GM19193 (cell line): Measurements from ENCODE around the gene SLC16A8.

Experiments
- POLR2A ChIP-seq: IDR thresholded peaks from 4 replicates; pipeline ENCODE4 v1.6.1; 2011; ENCODE audit not compliant: insufficient read depth, insufficient read length; ENCODE audit errors: extremely low read depth

SLC16A8 gene, protein sequence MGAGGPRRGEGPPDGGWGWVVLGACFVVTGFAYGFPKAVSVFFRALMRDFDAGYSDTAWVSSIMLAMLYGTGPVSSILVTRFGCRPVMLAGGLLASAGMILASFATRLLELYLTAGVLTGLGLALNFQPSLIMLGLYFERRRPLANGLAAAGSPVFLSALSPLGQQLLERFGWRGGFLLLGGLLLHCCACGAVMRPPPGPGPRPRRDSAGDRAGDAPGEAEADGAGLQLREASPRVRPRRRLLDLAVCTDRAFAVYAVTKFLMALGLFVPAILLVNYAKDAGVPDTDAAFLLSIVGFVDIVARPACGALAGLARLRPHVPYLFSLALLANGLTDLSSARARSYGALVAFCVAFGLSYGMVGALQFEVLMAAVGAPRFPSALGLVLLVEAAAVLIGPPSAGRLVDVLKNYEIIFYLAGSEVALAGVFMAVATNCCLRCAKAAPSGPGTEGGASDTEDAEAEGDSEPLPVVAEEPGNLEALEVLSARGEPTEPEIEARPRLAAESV

DNA sequence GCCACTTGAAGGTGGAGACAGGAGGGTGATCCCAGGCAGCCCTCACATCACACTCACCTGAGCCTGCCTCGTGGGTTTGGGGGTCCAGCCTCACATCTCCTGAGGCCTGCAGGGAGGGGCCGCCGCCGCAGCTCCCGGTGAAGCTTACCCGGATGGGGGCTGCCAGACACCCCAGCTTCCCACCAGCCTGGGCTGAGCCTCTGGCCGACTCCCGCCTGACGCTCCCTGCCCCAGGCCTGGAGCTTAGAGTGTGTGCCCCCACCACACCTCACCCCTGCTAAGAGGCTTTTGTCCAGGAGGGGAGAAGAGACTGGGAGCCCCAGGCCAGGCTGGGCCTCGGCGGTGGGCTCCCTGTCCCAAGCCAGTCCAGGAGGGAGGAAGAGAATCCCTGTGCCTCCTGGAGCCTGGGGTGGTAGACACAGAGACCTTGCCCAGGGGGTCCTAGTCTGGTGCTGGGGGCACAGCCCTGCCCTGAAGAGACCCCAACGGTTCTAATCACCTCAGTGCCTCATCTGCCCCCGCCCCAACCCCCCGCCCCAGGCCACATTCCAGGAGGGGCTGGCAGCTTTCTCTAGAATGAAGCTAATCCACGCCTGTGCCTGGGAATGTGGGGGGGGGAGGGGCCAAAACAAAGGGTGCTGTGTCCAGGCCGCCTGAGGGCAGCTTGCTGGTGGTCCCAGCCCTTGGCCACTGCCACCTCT lies at the start of gene SLC16A8:
Gene SLC16A8 (minus strand): TSS at position 254 of the 701 bp plus-strand sequence. CDS start 1,311 bp downstream, outside the sequence.
- no peak for TF ChIP-seq POLR2A

DNA sequence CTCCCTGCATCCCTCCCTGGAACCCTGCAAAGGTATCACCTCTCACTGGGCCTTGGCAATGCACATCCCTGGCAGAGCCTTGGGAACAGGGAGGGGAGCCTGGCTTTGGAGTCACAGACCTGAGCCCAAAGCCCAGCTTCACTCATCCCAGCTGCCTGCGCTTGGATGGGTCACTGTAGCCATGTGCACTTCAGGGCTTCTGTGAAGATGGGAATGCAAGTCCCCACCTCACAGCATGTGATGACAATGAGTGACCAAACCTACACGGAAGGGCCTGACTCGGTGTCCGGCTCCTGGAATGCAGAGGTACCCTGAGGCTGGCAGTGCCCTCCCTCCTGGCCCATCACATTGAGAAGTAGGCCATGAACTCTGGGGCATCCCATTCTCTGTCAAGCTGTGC lies 49.3 kb upstream of the SLC16A8 start:
- no peak for TF ChIP-seq POLR2A

DNA sequence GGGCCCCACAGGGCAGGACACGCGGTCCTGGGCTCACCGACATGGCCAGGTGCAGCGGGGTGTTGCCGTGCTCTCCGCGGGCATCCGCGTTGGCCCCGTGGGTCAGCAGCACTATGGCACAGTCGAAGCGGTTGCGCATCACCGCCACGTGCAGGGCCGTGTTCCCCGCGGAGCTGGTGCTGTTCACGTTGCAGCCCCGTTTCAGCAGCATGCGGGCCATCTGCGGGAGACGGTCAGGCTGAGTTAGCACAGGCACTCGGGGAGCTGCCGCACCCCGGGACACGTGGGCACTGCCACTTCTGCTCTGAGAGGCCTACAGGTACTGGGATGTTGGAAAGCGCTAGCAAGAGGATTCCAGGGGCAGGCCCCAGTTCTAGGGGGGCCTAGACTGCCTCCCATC lies 48.8 kb upstream of the SLC16A8 start:
- TF ChIP-seq POLR2A, result no peak

DNA sequence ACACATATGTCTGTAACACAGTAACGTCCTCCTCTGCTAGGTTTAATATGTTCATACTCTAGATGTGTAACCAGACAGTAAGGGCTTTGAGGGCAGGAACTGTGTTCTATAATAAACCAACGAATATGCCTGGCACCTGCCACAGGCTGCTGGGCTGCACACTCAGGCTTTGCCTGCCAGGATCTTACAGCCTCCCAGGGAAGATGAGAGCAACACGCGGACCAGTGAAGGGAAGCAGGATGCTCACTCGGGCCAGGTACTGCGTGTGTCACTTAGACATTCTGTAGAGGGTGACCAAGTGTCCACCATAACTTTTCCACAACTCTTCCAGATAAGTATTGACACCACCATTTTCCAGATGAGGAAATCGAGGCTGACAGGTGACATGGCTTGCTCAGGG lies 48.2 kb upstream of the SLC16A8 start:
- no peak for TF ChIP-seq POLR2A

DNA sequence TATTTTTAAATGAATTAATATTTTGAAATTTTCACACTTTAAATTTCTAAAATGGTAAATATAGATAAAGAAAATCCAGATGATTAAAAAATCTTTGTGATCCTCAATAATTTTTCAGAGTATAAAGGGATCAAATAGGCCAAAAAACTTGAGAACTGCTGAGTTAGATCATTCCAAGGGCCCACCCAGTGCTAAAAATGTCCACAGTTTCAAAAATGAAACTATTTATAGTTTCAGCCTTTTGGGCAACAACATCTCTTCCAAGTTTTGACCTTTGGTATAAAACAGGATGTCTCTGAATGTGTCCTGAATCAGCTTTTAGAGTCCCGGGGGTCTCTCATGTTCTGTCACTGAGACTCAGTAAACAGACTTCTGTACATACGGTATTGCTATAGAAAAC lies 47.4 kb upstream of the SLC16A8 start:
- no peak for TF ChIP-seq POLR2A

DNA sequence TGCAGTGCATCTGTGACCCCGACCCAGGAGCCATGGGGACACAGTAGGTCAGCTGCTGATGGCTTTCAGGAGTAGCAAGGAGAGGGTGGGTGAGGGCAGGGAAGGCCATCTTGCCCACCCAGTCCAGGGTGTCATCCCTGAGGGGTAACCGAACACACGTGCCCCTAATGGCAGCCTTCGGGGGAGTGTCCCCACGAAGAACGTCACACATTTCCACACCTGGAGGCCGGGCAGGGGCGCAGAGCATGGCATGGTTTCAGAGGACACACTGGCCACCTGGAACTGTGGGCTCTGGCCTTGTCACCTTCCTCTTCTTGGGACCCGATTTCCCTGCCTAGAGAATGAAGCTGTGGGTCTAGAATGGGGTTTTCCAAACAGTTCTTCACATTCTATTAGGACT lies 45.9 kb upstream of the SLC16A8 start:
- no peak for TF ChIP-seq POLR2A

DNA sequence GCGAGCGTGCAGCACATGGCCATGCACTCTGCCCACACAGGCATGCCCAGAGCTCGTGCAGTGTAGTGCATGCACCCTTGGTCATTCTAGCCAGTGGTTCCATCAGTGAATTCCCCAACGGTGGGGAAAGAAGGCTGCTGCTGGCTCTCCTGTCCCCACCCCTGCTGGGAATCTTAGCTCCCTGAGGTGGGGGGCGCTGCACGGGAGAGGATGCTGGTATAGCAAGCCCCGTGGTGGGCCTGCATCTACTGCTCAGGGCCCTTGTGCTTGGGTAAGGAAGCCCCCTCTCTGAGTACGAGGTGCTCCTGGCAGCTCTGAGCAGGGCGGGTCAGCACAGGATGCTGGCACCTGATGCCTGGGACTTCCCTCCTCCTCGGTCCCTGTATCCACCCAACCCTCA lies 45.0 kb upstream of the SLC16A8 start:
- TF ChIP-seq POLR2A, result no peak

DNA sequence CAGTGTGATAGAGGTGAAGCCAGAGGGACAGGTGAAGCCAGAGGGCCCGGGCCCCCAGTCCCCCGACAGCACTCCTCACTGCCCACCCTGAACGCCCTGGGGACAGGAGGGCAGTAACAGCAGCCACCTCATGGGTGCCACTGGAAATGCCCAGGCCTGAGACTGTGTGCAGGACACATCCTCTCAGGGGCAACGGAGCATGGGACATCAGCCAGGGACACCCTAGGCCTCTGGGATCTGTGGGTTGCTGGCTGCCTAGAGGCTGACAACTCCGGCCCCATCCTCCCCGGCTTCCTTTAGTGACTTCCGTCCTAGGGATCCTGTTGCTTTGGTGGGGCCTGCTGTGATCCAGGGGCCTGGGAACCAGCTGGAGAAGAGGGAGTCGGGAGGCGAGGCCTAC lies 43.9 kb upstream of the SLC16A8 start:
- TF ChIP-seq POLR2A, result no peak

DNA sequence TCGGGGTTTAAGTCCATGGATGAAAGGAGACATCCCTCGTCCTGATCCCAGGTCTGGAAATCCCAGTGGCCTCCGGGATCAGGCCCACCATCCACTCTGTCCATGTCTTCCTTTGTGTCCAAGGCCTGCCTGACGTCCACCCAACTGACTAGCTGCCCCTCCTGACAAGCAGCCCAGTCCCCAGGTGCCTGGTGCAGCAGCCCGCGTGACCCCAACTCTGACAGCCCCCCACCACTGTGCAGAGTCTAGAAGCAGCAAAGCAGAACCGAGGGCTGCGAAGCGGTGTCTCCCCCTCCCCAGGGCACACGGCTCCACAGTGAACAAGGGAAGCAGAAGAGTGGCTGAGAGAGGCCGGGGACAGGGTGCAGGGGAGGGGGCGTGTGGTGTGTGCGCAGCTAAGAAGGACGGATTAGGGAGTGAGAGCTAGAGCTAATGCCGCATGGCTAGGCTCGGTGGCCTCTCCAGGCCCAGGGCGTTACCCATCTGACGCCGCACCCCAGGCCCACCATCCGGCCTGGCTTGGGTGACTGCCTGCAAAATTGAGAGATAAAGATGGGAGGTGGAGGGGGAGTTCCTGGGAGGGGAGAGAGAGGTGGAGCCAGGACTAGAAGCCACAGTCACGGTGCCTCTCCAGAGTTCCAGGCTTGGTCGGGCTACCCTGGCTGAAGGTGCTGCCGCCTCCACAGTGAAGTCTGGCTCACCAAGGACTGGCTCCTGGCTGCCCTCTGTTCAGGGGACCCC lies 43.1 kb upstream of the SLC16A8 start:
- no peak for TF ChIP-seq POLR2A

DNA sequence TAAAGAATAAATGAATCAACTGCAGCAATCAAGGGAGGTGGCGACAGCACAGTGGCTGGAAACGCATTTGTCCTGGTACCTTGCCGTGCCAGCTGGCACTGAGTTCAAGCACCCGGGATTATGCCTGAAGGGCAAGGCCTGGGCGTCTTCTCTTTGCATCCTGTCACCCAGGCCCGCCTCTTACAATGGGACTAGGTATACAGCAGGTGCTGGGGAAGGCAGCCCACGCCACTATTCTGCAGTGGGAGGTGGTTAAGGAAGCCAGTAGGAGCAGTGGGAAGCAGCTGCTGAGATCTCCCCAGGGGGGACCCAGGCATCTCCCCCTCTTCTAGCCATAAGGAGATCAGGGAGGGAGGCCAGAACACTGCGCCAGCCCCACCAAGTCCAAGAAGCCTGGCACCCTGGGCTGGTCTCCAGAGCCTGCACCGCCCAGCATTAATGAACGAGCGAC lies 41.8 kb upstream of the SLC16A8 start:
- TF ChIP-seq POLR2A, result no peak

DNA sequence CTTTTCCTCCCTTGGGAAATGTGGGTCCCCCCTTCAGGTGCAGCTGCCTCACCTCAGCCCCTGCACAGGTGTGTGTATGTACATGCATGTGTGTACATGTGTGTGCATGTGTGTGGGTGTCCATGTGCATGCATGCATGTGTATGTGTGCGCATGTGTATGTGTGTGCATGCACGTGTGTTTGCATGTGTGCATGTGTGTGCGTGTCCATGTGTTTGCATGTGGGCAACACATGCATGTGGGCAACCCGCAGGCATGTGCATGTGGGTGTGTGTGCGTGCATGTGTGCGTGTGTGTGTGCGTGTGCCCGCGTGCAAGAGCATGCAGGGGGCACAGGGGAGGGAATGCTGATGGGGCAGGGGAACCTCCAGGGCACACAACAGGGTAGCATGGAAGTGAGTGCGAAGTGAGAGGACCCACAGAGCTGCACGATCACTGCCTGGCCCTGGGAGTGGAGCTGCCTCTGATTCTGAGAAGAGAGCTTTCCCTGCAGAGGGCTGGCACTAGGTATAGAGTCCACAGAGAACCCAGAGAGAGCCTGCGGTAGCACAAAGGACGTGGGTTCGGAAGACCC lies 41.1 kb upstream of the SLC16A8 start:
- no peak for TF ChIP-seq POLR2A

DNA sequence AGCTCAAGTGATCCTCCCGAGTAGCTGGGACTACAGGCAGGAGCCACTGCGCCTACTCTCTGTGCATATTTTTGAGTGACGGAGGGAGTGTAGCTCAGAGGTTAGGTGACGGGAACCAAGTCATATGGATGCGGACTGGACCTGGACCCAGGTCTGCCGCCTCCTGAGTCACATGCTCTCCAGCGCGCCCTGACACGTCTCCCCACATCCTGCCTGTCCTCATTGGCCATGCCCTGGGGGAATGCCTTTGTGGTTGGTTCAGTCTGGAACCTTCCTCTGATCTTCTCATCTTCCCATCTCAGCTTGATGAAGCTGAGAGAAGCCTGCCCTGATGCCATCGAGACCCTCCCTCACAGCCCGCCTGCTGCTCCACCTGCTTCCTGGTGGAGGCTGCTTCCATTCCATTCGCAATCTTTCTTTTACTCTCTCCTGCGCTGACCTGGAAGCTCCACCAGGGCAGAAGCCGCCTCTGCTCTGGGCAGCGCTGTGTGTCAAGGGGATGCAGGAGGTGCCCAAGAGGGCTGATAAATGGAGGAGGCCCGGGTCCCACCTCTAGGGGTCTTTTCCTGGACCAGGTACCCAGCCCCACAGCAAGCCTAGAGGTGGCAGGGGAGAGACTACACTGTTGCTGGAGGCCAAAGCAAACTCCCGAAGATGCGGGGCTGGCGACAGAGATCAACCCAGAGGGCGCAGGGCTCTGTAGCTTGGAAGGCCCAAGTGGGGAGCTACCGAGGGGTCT lies 40.4 kb upstream of the SLC16A8 start:
- TF ChIP-seq POLR2A, result no peak

DNA sequence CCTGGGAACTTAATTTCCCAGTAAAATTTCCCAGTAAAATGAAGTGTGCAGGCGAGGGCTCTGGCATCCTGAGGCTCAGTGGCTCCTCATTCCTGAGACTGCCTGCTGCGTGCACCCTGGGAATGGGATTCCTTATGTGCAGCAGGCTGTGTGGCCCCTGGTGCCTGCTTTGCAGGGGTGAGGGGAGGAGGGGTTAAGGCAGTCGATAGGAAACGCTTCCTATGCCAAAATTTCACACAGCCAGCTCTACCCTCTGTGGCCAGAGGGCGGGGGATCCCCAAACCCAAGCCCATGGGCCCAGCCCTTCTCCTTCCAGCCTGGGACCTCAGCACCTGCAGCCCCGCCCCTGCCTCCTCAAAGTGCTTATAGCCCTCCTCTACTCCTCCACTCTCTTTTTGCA lies 38.6 kb upstream of the SLC16A8 start:
- TF ChIP-seq POLR2A, result no peak

DNA sequence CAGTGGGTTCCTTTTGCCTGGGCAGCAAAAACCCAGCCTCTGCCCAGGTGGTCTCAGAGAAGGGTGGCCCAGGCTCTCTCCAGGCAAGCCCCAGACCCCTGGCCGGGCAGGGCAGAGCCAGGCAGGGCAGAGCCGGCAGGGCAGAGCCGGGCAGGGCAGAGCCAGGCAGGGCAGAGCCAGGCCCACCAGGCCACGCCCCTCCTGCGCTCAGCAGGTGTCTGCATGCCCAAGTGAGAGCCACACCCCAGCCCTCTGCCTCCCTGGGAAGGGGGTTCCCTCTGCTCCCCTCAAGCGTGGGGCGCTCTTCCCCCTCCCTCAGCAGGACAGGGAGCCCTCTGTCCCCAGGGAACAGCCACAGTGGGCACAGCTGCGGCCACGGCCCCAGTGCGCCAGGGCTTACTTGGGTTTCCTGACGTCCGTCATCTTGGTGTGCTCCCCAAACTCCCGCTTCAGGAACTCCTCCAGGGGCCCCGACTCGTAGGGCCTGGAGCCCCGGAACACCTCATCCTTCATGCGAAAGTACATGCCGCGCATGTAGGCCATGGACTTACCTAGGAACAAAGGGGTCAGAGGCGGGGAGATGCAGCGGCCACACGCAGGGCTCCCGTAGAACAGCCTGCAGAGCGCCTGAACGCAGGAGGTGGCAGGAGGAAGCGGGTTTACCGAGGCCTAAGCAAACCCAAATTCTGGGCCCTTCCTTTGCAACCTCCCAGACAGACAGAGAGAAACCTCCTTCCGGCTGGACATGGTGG lies 36.6 kb upstream of the SLC16A8 start:
- TF ChIP-seq POLR2A, result no peak

DNA sequence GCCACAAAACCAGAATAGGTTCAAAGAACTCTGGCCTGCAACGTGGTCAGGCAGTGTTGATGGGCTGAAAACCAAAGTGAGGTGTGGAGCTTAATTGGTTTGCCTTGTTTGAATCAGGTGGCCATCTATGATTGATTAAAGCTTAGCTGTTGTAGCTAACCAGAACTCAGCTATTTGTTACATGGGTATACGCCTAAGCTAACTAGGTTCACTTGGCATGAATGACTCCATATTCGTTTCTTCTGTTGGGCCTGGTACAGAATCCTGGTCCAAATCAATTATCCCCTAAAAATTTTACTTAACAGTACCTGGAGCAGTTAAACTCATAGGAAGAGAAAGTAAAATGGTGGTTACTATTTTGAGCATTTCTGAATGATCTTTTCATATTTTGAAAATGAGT lies 34.2 kb upstream of the SLC16A8 start:
- no peak for TF ChIP-seq POLR2A
